Activated CD8-positive, alpha-beta memory T cell treated with anti-CD3 and anti-CD28 coated beads for 48 hours (primary cell): ENCODE results near the gene IQGAP2.

Source experiments
- DNase-seq, 3 experiments: peaks; one replicate each; pipeline ENCODE4 v3.0.0-alpha.2; 2020; ENCODE audit warnings: low read depth in 2 of 3, low spot score in 2 of 3

The IQGAP2 gene

GRCh38 chr5:76682387-76682786 lies 279.3 kb downstream of the IQGAP2 start:
- no peak for DNase-seq

- no peak for DNase-seq
Observed at GRCh38 chr5:76683816-76684731, 281.0 kb downstream of the IQGAP2 start.

DNA sequence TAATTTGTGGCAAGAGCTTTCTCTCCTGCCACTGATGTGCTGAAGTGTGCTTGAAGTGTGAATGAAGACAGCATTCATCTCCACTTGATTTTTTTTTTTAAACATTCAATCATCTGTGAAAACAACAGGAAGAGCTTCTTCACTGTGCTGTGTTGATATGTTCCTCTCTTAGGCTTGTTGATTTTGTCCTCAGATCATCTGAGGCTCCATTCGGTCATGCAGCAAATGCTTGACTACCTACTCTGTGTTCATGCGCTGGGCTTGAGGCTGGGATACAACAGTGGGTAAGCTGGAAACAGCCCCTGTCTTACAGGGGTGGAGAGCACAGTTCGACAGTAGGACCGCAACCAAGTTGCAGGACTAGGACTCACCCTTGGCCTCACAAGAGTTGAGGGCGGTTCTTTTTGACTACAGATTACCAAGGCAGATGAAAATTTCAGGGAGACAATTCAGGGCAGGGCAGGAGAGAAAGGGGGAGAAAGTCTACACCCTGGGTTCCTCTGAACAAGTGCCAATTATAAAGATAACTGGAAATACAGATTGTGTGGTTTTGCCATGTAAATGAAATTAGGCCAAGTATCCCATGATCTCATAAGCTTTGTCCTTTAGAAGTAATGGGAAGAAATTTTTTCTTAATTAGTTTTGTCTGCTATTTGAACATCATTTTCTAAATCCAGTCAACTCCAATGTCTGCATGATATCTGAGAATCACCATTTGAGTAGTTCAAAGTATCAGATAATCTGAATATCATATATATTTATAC lies 281.9 kb downstream of the IQGAP2 start:
- DNase-seq: no peak

GRCh38 chr5:76685704-76686103 lies 282.6 kb downstream of the IQGAP2 start:
- no peak for DNase-seq

GRCh38 chr5:76688212-76688611 lies 285.1 kb downstream of the IQGAP2 start:
- no peak for DNase-seq

DNA sequence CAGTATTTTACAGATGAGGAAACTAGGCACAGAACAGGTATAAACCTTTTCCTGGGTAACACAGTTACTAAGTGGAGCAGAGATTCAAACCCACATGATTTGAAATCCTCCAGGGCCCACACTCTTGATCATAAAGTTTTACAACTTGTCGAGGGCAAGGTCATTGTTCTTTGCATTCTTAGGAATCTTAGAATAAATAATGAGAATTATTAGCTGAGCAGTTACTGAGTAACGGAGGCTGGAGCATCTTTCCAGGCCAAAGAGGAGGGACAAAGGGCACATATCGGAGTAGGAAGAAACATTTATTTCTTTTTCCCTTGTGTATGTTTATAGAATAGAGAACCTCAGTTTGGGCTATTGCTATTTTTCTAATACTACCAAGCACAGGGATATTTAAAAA lies 285.8 kb downstream of the IQGAP2 start:
- no peak for DNase-seq

- no peak for DNase-seq
Observed at GRCh38 chr5:76689321-76690036, 286.4 kb downstream of the IQGAP2 start.

DNA sequence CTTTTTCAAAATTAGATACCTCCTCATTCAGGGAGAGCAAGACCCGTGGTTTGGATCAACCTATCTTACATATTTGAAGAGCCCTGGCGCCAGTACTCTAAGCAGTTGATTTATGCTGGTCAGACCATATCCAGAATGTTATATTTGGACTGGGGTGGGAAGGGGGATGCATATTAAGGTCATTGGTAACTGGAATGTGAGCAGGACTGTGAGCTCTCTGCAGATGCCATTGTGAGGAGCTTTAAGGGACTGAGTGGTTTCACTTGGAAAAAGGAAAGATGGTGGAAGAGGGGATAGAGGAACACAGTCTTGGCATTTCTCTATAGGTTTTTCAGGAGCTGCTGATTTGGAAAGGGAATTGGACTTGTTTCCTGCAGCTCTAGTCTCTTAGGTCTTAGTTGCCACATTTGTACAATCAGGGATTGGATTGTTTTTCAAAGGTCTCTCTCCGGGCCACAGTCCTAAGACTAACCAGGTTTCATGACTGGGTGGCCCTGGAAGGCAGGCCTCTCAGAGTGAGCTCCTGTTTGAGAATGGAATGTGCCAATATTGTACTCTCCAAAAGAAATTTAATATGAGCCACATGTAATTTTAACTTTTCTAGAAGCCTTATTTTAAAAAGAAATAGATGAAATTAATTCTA lies 287.1 kb downstream of the IQGAP2 start:
- DNase-seq: no peak

DNA sequence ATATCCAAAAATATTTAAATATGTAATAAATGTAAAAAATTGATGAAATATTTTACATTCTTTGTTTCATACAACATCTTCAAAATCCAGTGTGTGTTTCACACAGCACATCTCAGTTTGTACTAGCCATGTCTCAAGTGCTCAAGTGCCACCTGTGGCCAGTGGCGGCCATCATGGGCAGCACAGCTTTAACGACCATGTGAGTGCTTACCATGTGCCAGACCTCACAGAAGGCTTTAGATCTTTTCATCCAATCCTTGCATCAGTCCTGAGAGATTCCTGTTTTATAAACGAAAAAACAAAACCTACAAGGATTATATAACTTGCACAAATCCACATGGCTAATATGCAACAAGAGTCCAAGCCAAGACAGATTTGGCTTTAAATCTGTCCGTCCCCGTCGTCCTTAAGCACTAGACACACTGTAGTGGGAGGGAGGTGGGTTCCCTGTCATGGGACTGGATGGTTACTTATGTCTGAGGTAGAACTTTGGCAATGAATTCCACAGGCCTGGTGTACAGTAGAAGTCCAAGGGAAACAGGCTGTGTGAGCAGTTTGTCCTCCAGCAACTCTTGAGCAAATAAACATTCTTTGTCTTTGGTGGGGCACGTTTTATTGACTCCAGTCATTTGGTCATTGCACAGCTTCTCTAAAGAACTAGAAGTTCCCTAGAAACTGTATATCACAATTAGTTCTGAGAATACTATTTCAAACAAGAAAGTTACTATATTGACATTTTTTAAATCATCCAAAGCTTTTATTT lies 287.8 kb downstream of the IQGAP2 start:
- no peak for DNase-seq

- DNase-seq: no peak
Observed at GRCh38 chr5:76691467-76692273, 288.6 kb downstream of the IQGAP2 start.

DNA sequence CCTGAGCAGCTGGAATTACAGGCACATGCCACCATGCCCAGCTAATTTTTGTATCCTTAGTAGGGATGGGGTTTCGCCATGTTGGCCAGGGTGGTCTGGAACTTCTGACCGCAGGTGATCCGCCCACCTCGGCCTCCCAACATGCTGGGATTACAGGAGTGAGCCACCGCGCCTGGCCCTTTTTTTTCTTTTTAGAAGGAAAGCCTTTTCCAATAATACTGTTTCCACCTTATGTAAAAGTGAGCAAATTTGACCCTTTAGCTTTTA lies 289.1 kb downstream of the IQGAP2 start:
- DNase-seq: no peak

DNA sequence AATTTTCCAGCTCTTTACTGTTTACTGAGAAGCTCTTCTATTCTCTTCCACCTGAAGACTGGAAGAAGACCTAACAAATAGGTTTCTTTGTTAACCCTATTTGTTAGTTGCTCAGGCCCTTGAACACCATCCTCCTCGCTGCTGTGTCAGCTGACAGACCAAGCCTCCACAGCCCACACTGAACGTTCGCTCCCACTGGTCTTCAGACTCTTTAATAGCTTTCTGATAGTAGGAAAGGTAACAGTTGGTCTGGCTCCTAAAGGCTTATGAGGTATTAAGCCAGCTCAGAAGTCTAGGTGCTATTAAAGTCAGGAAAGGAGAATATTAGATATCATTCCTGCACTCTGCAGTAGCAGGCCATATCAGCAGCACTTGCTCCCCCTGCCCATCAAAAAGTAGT lies 289.6 kb downstream of the IQGAP2 start:
- no peak for DNase-seq

GRCh38 chr5:76693141-76693540 lies 290.1 kb downstream of the IQGAP2 start:
- no peak for DNase-seq

GRCh38 chr5:76694317-76694716 lies 291.2 kb downstream of the IQGAP2 start:
- DNase-seq: no peak

GRCh38 chr5:76695346-76695745 lies 292.3 kb downstream of the IQGAP2 start:
- no peak for DNase-seq

DNA sequence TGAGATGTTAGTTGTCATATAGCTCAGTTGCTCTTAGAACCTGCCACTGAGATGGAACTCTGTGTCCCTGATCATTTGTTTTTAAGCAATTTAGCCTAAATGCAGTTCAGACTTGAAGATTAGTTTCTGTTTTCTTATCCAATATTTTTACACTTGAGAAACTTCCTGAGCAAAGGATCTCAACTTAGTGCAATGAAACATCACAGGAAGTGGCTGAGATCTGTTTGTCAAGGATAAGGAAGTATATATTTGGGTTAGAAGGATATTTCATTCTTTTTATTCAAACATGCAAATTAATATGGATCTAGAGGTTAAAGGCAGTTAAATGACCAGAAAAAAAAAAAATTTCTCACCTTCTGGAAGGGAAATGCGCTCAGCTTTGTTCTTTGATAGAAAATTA lies 293.2 kb downstream of the IQGAP2 start:
- DNase-seq: no peak

DNA sequence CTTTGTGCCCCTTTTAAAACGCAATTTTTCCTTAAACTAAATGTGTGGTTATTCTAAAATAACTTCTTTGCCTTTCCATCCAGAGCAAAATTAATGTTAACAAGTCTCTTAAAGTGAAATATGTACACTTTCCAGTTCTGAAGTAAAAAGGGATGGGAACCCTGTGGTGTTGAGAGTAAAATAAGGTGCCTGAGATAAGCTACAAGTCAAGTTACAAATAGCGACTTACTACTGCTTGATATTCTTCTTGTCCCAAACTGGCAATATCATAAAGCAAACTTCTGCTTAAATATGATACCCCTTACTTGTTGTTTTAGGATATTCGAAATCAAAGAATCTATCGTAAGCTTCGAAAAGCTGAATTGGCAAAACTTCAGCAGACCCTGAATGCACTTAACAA lies 294.6 kb downstream of the IQGAP2 start:
- DNase-seq: no peak

GRCh38 chr5:76700571-76700970 lies 297.5 kb downstream of the IQGAP2 start:
- no peak for DNase-seq

GRCh38 chr5:76701298-76701697 lies 298.2 kb downstream of the IQGAP2 start:
- no peak for DNase-seq

- DNase-seq: no peak
Observed at GRCh38 chr5:76703707-76704106, 300.6 kb downstream of the IQGAP2 start.
